SU-DHL-6 (cell line): ENCODE results near the gene TTC27.

Experiments
- H2AFZ ChIP-seq: fragments of 200-600 bp; sonication (generic); 2 replicates; pipeline ENCODE4 v1.6.1; 2014; ENCODE audit warnings: low read depth, mild to moderate bottlenecking, moderate library complexity, mixed read lengths, antibody characterized with exemption, low read length; ENCODE audit not compliant: severe bottlenecking
- H3F3A ChIP-seq: fragments of 200-600 bp; shearing (Covaris generic); 2 replicates; pipeline ENCODE4 v1.6.0; 2016; ENCODE audit warnings: antibody characterized with exemption, mild to moderate bottlenecking; ENCODE audit not compliant: insufficient read depth
- H3K27ac ChIP-seq: fragments of 200-600 bp; sonication (generic); 2 replicates; pipeline ENCODE4 v1.5.1; 2016; ENCODE audit warnings: low read depth, mild to moderate bottlenecking, low read length, moderate library complexity, mixed read lengths
- H3K27me3 ChIP-seq: fragments of 200-600 bp; sonication (generic), shearing (Covaris generic); 2 replicates; pipeline ENCODE4 v1.6.0; 2014; ENCODE audit warnings: mild to moderate bottlenecking, low read length
- H3K36me3 ChIP-seq: fragments of 200-600 bp; sonication (generic); 2 replicates; pipeline ENCODE4 v1.6.1; 2014; ENCODE audit warnings: mild to moderate bottlenecking, low read length, mixed read lengths
- H3K4me2 ChIP-seq: fragments of 300-600, 200-600 bp; shearing (Covaris generic), sonication (generic); 2 replicates; pipeline ENCODE4 v1.6.0; 2014; ENCODE audit warnings: low read length, low read depth, mild to moderate bottlenecking; ENCODE audit not compliant: poor library complexity, severe bottlenecking
- H3K4me3 ChIP-seq: fragments of 200-600 bp; sonication (generic); 2 replicates; pipeline ENCODE4 v1.5.1; 2014; ENCODE audit warnings: antibody characterized with exemption, low read length, mild to moderate bottlenecking, mixed read lengths; ENCODE audit not compliant: insufficient read depth, poor library complexity, severe bottlenecking
- H3K79me2 ChIP-seq: fragments of 200-600 bp; sonication (generic); 2 replicates; pipeline ENCODE4 v1.6.1; 2014; ENCODE audit warnings: mild to moderate bottlenecking, low read length, moderate library complexity; ENCODE audit not compliant: insufficient read depth
- H3K9ac ChIP-seq: fragments of 200-600 bp; sonication (generic); 2 replicates; pipeline ENCODE4 v1.7.0; 2014; ENCODE audit warnings: mild to moderate bottlenecking, low read length
- H3K9me2 ChIP-seq: fragments of 200-600 bp; sonication (generic); replicated peaks from 2 replicates; pipeline ENCODE4 v1.6.1; 2014; ENCODE audit warnings: low read length; ENCODE audit not compliant: insufficient read depth
- H3K9me3 ChIP-seq: fragments of 200-600 bp; sonication (generic); 2 replicates; pipeline ENCODE4 v1.6.1; 2014; ENCODE audit warnings: low read length, mixed read lengths; ENCODE audit not compliant: insufficient read depth
- H4K20me1 ChIP-seq: fragments of 200-600 bp; sonication (generic); 2 replicates; pipeline ENCODE4 v1.6.1; 2014; ENCODE audit warnings: low read depth, mild to moderate bottlenecking, antibody characterized with exemption, low read length, moderate library complexity, mixed read lengths
- CTCF ChIP-seq: fragments of 200-600 bp; sonication (generic); IDR thresholded peaks from one replicate; pipeline ENCODE4 v1.5.1; 2017; ENCODE audit warnings: antibody characterized with exemption, mild to moderate bottlenecking, low read length, moderate library complexity; ENCODE audit not compliant: insufficient read depth, poor library complexity, severe bottlenecking
- EZH2phosphoT487 ChIP-seq: fragments of 200-600 bp; sonication (generic), shearing (Covaris generic); conservative IDR thresholded peaks from 2 replicates; pipeline ENCODE4 v1.6.1; 2018; ENCODE audit warnings: mild to moderate bottlenecking, antibody characterized with exemption, low read length, moderate library complexity, mixed read lengths

The TTC27 gene

GRCh38 chr2:32716598-32716997 lies 88.7 kb downstream of the TTC27 start:
- no peak overlapping the region for H3K4me3 ChIP-seq
- H2AFZ ChIP-seq, result no peak overlapping the region
- no peaks in the 10 kb centered on the region for H3F3A ChIP-seq
- no peak overlapping the region for H3K9ac ChIP-seq
- H3K4me2 ChIP-seq, result no peak overlapping the region
- no peaks in the 10 kb centered on the region for H3K9me3 ChIP-seq
- no peaks in the 10 kb centered on the region for H3K9me2 ChIP-seq
- peaks cover 2% of the 10 kb centered on the region; the same call in 1 of the 2 replicates for H3K36me3 ChIP-seq
- TF ChIP-seq EZH2phosphoT487, result no peak
- no peak for TF ChIP-seq CTCF
- H3K79me2 ChIP-seq, result no peaks in the 10 kb centered on the region
- no peak overlapping the region for H3K27ac ChIP-seq
- no peaks in the 10 kb centered on the region for H4K20me1 ChIP-seq
- no peaks in the 10 kb centered on the region for H3K27me3 ChIP-seq

- no peak overlapping the region for H3K9ac ChIP-seq
- no peaks in the 10 kb centered on the region for H3K9me3 ChIP-seq
- TF ChIP-seq CTCF (no peak), EZH2phosphoT487 (no peak)
- H4K20me1 ChIP-seq, result no peaks in the 10 kb centered on the region
- H3K4me2 ChIP-seq, result no peak overlapping the region
- no peak overlapping the region for H3K4me3 ChIP-seq
- H3F3A ChIP-seq, result no peaks in the 10 kb centered on the region
- H3K27me3 ChIP-seq, result no peaks in the 10 kb centered on the region
- no peak overlapping the region for H2AFZ ChIP-seq
- no peaks in the 10 kb centered on the region for H3K79me2 ChIP-seq
- H3K9me2 ChIP-seq, result no peaks in the 10 kb centered on the region
- H3K27ac ChIP-seq, result no peak overlapping the region
- H3K36me3 ChIP-seq, result peaks cover 2% of the 10 kb centered on the region; the same call in 1 of the 2 replicates
Observed at GRCh38 chr2:32718752-32719151, 90.9 kb downstream of the TTC27 start.

- Histone ChIP-seq H3K27me3 (no peaks in the 10 kb centered on the region), H3K4me2 (no peak overlapping the region), H4K20me1 (no peaks in the 10 kb centered on the region), H3K4me3 (no peak overlapping the region), H2AFZ (no peak overlapping the region), H3K36me3 (no peaks in the 10 kb centered on the region), H3K79me2 (no peaks in the 10 kb centered on the region), H3K27ac (no peak overlapping the region), H3K9me2 (no peaks in the 10 kb centered on the region), H3K9me3 (no peaks in the 10 kb centered on the region), H3F3A (no peaks in the 10 kb centered on the region), H3K9ac (no peak overlapping the region)
- no peak for TF ChIP-seq CTCF
- TF ChIP-seq EZH2phosphoT487, result no peak
Observed at GRCh38 chr2:32719430-32719829, 91.6 kb downstream of the TTC27 start.
